ENCODE data around the gene TOP1.
"Not testable (repeated sequence)": the region's sequence is repeated elsewhere in the genome, so short reads cannot be mapped to it uniquely, and the experiment has no call there.

TOP1 gene

DNA sequence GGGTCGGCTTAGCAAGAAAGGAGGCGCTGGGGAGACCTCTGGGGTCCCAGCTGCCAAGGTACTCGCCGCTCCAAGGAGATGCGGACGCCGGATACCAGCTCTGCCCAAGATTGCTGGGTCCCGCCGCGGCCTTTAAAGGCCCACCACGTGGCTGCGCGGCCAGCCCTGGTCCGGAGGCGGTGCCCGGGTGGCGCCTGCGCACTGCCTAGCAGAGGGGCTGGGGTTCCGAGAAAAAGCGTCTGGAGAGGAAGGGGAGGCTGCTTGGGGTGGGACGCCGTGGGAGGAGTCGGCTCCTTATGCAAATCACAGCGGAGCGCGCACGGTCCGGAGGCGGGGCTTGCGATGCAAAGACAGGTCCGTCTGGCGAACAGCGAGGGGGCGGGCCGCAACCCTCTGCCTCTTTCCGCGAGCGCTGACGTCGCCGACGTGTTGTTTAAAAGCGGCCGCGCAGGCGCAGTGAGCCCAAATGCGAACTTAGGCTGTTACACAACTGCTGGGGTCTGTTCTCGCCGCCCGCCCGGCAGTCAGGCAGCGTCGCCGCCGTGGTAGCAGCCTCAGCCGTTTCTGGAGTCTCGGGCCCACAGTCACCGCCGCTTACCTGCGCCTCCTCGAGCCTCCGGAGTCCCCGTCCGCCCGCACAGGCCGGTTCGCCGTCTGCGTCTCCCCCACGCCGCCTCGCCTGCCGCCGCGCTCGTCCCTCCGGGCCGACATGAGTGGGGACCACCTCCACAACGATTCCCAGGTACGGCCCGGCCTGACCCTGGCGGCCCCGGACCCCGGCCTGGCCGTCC lies at the start of gene TOP1:
TOP1 (plus strand) TSS at position 464 of the 791 bp plus-strand sequence; CDS start at position 710, 246 bp downstream.
- peak; percentile 100 for DNase-seq

DNA sequence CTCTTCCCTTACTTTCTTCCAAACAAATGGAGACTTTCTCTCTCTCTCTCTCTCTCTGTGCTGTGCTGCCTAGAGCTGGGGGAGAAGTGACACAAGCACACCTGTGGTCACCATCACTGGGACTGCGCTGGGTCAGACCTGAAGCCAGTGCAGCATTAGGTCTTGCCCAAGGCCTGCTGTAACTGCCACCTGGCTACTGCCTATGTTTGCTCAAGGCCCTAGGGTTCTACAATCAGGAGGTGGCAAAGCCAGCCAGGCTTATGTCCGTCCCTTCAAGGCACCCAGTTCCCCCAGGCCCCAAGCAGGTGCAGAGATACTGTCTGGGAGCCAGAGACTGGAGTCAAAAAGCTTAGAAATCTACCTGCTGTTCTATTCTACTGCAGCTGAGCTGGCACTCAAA lies 49.4 kb upstream of the TOP1 start:
- no peak for DNase-seq

- no peak for DNase-seq
Observed at GRCh38 chr20:40980106-40980827, 48.4 kb upstream of the TOP1 start.

DNA sequence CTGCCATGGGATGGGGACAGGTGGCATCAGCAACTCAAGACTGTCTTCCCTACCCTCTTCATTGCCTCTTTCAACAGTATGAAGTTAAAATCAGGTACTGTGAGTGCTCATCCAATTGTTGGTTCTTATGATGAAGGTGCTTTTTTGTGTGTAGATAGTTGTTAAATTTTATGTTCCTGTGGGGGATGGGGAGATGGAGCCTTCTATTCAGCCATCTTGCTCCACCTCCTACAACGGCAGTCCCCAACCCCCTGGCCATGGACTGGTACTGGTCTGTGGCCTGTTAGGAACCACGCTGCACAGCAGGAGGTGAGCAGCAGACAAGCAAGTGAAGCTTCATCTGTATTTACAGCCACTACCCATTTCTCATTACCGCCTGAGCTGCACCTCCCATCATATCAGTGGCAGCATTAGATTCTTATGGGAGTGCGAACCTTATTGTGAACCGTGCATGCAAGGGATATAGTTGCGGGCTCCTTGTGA lies 47.8 kb upstream of the TOP1 start:
- no peak for DNase-seq

GRCh38 chr20:40982415-40983145 lies 46.0 kb upstream of the TOP1 start:
- DNase-seq, result no peak

- no peak for DNase-seq
Observed at GRCh38 chr20:40983898-40984297, 44.7 kb upstream of the TOP1 start.

DNA sequence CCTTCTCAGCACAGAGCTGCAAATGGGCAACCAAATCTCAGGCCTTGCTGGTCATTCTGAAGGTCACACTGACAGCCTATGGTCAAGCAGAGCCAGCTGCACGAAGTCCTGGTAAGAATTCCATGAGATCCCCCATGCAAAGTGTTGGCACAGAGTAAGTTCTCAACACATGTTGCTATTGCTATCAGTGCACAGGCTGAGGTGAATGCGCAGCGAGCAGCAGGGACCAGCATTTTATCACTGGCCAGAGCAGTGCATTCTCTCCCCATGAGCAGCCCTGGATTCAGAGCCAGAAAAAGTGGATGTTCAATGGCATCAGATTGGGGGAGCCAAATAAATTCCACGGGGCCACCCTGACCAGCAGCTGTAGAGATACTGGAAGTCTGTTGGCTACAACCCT lies 44.1 kb upstream of the TOP1 start:
- DNase-seq, result no peak

- DNase-seq, result no peak
Observed at GRCh38 chr20:40986774-40987173, 41.8 kb upstream of the TOP1 start.

DNA sequence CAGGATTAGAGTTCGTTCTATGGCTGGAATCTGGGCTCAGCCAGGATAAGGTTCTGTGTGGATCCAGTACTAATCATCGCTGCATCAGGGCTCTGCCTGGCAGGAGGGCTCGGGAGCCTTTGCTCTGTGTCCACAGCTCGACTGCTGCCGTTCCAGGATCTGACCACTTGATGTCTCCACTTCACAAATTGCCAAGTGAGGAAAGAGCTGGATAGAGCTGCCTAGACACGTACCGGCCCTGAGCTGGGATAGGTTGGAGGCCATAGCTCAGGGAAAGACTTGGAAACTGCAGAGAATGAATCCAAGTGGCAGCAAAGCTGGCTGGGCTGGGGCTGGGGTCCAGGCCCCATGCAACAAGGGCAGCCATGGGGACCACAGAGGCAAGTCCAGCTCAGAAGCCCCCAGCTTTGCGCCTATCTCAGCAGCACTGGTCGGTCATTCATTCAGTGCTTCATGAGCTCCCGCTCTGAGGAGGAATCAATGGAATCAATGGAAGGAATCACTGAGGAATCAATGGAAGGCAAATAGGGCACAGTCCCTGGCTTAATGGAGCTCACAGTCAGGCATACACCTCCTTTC lies 38.0 kb upstream of the TOP1 start:
- DNase-seq, result peak; percentile 71

GRCh38 chr20:40991181-40991889 lies 37.3 kb upstream of the TOP1 start:
- DNase-seq, result no peak

DNA sequence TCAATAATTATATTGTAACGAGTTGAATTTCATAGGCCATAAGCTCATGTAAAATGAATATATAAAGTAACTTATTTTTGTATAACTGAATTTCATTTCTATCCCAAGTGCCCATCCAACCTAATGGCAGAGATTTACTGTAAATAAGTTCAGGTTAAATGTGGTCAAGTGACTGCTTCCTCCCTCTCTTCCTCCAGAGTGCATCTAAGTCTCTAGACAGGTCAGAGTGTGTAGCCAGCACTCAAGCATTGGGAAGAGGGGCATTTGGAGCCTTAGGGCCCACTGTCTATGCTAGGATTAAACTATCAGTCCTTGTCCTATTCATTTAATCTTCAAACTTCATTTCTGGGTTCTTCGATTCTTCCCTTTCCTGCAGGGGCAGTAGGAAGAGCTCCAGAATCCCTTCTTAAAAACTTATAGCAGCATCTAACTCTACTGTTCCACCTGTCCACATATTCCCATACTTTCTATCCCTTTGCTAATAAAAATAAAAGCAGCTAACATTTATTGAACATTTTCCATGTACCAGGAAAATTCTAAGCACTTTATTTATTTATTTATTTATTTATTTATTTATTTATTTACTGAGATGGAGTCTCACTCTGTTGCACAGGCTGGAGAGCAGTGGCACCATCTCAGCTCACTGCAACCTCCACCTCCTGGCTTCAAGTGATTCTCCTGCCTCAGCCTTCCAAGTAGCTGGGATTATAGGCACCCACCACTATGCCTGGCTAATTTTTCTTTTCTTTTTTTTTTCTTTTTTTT lies 36.1 kb upstream of the TOP1 start:
- no peak for DNase-seq

DNA sequence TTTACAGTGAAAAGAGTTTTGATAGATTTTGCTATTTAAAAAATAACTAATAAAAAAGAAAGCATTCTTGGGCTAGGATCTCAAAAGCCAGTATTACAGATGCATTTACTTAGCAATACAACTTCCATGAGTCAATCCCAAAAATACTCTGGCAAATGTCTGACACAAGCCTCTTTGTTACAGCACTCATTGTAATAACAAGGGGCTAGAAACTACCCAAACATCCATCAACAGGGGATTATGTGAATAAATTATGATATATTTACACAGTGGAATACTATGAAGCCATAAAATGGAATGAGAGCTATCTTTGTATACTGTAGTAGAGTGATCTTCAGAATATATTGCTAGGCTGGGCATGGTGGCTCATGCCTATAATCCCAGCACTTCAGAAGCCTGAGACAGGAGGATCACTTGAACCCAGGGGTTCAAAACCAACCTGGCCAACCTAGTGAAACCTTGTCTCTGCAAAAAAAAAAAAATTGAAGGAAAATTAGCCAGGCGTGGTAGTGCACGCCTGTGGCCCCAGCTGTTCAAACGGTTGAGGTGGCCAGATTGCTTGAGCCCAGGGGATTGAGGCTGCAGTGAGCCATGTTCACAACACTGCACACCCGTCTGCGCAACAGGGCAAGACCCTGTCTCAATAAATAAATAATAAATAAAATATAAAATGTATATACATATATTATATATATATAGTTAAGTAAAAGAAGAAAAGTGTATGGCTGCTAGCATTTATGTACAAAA lies 34.7 kb upstream of the TOP1 start:
- DNase-seq, result no peak

- no peak for DNase-seq
Observed at GRCh38 chr20:40996326-40996725, 32.3 kb upstream of the TOP1 start.

DNA sequence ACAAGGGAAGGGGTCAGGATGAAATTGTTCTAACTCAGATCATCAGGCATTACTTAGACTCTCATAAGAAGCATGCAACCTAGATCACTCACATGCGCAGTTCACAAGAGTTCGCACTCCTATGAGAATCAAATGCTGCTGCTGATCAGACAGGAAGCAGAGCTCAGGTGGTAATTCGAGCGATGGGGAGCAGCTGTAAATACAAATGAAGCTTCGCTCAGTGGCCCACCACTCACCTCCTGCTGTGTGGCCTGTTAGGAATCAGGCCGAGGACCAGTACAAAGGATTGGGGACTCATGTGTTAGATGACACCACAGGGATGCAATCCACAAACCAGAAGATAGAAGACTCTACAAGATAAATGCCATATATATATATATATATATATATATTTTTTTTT lies 31.5 kb upstream of the TOP1 start:
- DNase-seq, result no peak

DNA sequence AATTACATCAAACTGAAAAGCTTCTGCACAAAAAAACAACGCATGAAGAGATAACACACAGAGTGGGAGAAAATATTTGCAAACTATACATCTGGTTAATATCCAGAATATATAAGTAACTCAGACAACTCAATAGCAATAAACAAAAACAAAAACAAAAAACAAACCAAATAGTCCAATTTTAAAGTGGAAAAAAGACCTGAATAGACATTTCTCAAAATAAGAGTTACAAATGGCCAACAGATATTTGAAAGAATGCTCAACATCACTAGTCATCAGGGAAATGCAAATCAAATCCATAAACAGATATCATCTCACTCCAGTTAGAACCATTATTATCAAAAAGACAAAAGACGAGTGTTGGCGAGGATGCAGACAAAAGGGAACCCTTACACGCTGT lies 28.8 kb upstream of the TOP1 start:
- no peak for DNase-seq

GRCh38 chr20:41000628-41001027 lies 28.0 kb upstream of the TOP1 start:
- no peak for DNase-seq

GRCh38 chr20:41001497-41001896 lies 27.1 kb upstream of the TOP1 start:
- DNase-seq, result no peak

- no peak for DNase-seq
Observed at GRCh38 chr20:41002842-41003142, 25.8 kb upstream of the TOP1 start.

DNA sequence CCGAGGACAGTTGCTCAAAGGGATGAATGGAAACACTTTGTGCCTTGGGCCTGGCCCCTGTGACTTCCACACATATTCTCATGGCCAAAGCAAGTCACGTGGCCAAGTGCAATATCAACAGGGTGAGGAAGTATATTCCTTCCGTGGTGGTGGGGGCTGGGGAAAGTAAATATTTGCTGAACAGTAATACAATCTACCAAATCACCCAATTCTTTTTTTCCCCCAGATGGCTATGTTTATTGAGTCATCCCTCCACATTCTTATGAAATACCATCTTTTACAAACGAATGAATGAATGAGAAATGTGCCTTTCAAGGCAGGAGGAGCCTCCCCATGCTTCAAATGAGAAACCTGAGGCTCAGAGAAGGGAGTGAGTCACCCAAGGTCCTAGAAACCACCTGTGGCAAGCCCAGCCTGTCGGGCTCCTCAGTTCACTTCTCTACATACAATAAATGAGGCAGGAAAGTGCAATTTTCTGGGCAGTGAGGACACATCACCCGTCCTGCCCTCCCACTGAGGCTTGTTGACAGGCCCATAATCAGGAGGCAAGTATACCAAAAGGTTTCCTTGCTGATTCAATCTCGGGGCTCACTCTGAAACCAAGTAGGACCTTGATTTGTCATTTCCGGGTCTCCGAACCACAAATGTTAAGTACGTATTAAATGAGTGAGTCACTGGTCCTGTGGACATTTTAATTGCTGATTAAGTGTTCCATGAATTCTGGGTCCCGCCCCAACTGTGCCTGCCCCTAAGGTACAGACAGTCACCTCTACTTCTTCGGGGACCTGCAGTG lies 25.3 kb upstream of the TOP1 start:
- DNase-seq, result peak; percentile 78

- DNase-seq, result not testable (repeated sequence)
Observed at GRCh38 chr20:41003936-41004294, 24.7 kb upstream of the TOP1 start.
